K562 (cell line): ENCODE data around the gene SGMS1. TPM values are rescaled to one million over a fixed set of nuclear protein-coding genes. Genes with fewer than 3 reads are reported as not detected.
A peak's percentile ranks its signal among the peaks of the same experiment; 100 is the strongest.

Experiments used
- CBX2 ChIP-seq: fragments of 200-600 bp; sonication (generic); IDR thresholded peaks from one replicate; pipeline ENCODE4 v1.6.1; 2012; ENCODE audit warnings: mild to moderate bottlenecking, low read length, inconsistent platforms; ENCODE audit not compliant: insufficient read depth, poor library complexity, severe bottlenecking
- FOXJ2 ChIP-seq: fragments of 200-800 bp; sonication (Bioruptor generic); IDR thresholded peaks from 2 replicates; pipeline ENCODE4 v1.6.1; 2016; ENCODE audit warnings: missing genetic modification characterization, missing compliant biosample characterization
- GATAD2B ChIP-seq: fragments of 450-650 bp; IDR thresholded peaks from 2 replicates; pipeline ENCODE4 v1.6.1; 2017; ENCODE audit warnings: mild to moderate bottlenecking, borderline replicate concordance
- GTF2A2 ChIP-seq: IDR thresholded peaks from 2 replicates; pipeline ENCODE4 v1.6.1; 2016; ENCODE audit warnings: mild to moderate bottlenecking, missing genetic modification characterization, missing compliant biosample characterization
- HDAC6 ChIP-seq: IDR thresholded peaks from 2 replicates; pipeline ENCODE4 v1.6.1; 2012; ENCODE audit warnings: low read depth, mild to moderate bottlenecking, control low read depth, inconsistent platforms, low read length, moderate library complexity
- MAFG ChIP-seq: fragments of 450-650 bp; conservative IDR thresholded peaks from 2 replicates; pipeline ENCODE4 v1.6.1; 2016; ENCODE audit warnings: missing genetic modification characterization, missing compliant biosample characterization
- MCM3 ChIP-seq: fragments of 450-650 bp; IDR thresholded peaks from 2 replicates; pipeline ENCODE4 v1.6.1; 2016
- NR2C2 ChIP-seq, 2 experiments: fragments of 200-800 bp in 1 of 2; sonication (Bioruptor generic) in 1 of 2; sonication (generic) in 1 of 2; formaldehyde crosslinking in 1 of 2; IDR thresholded peaks; 2 replicates each; pipeline versions ENCODE4 v1.6.1 to v1.8.0; 2016 to 2022; ENCODE audit warnings: mild to moderate bottlenecking in 1 of 2, missing compliant biosample characterization in 1 of 2, missing genetic modification characterization in 1 of 2, missing genetic modification reagents in 1 of 2
- OTX1 ChIP-seq: fragments of 450-650 bp; formaldehyde crosslinking; IDR thresholded peaks from 2 replicates; pipeline ENCODE4 v1.4.0; 2022; ENCODE audit warnings: mild to moderate bottlenecking
- POLR2AphosphoS2 ChIP-seq: IDR thresholded peaks from 2 replicates; pipeline ENCODE4 v1.6.1; 2012; ENCODE audit warnings: low read length, improper control_type of control experiment
- POLR3A ChIP-seq: IDR thresholded peaks from 2 replicates; pipeline ENCODE4 v1.6.1; 2011; ENCODE audit warnings: borderline replicate concordance, mild to moderate bottlenecking, moderate library complexity; ENCODE audit not compliant: insufficient read length, insufficient read depth; ENCODE audit errors: extremely low read depth
- SMAD1 ChIP-seq: fragments of 150-350 bp; IDR thresholded peaks from 2 replicates; pipeline ENCODE4 v1.6.1; 2014; ENCODE audit warnings: low read length, low read depth; ENCODE audit not compliant: partially characterized antibody
- TARDBP ChIP-seq: fragments of 450-650 bp; IDR thresholded peaks from 2 replicates; pipeline ENCODE4 v1.6.1; 2016
- TCF7L2 ChIP-seq: fragments of 150-350 bp; IDR thresholded peaks from 2 replicates; pipeline ENCODE4 v1.6.1; 2016; ENCODE audit warnings: low read depth, mild to moderate bottlenecking, low read length, moderate library complexity
- XRCC5 ChIP-seq: fragments of 200-400 bp; formaldehyde crosslinking; IDR thresholded peaks from 2 replicates; pipeline ENCODE4 v1.6.1; 2017; ENCODE audit warnings: low read depth, mild to moderate bottlenecking, low read length
- ZNF143 ChIP-seq: sonication (generic); formaldehyde crosslinking; IDR thresholded peaks from 2 replicates; pipeline ENCODE4 v1.9.0; 2022; ENCODE audit warnings: mild to moderate bottlenecking, missing genetic modification reagents
- ZNF184 ChIP-seq: sonication (generic); formaldehyde crosslinking; IDR thresholded peaks from 2 replicates; pipeline ENCODE4 v1.5.0; 2020; ENCODE audit warnings: missing genetic modification reagents
- ZSCAN29 ChIP-seq: fragments of 450-650 bp; IDR thresholded peaks from 2 replicates; pipeline ENCODE4 v1.6.1; 2017
- polyA plus RNA-seq, 8 experiments: library from polyadenylated mRNA; depleted of rRNA in 4 of 8; stranded (reverse) in 5 of 8; unstranded in 3 of 8; fragments of >200 nt; fragmentation: Nextera tagmentation in 2 of 8; fragmentation: Illumina TruSeq in 1 of 8; extraction: Ambion mirVana in 2 of 8; extraction: Trizol in 1 of 8; gene quantifications; 2 replicates each; pipeline versions ENCODE4 v1.2.1 to v1.2.3, GENCODE V29; 2011 to 2014; ENCODE audit warnings: inconsistent platforms in 1 of 8, missing spikeins in 1 of 8
- total RNA-seq, 7 experiments: library from RNA; depleted of rRNA in 6 of 7; stranded (reverse); fragments of >200 nt in 6 of 7; fragmentation: Illumina TruSeq in 2 of 7; extraction: Trizol in 2 of 7; gene quantifications; 2 replicates each; pipeline versions ENCODE4 v1.2.1 to v1.2.3, GENCODE V29; 2011 to 2021; ENCODE audit warnings: low replicate concordance in 1 of 7
- TF ChIP-seq, protein P1 (sequence below), 2 experiments: fragments of 450-650 bp; formaldehyde crosslinking in 1 of 2; IDR thresholded peaks; 2 replicates each; pipeline versions ENCODE4 v1.4.0 to v1.6.1; 2014 to 2020; ENCODE audit warnings: mild to moderate bottlenecking in 2 of 2, borderline replicate concordance in 1 of 2, low read depth in 1 of 2
- TF ChIP-seq, protein P2 (sequence below): fragments of 250-450 bp; sonication (Bioruptor Pico); IDR thresholded peaks from 2 replicates; pipeline ENCODE4 v1.8.0; 2021; ENCODE audit warnings: moderate library complexity, mild to moderate bottlenecking, inconsistent platforms
- TF ChIP-seq, protein P3 (sequence below): IDR thresholded peaks from 3 replicates; pipeline ENCODE4 v1.6.1; 2011; ENCODE audit warnings: borderline replicate concordance, mild to moderate bottlenecking; ENCODE audit not compliant: insufficient read length, insufficient read depth

Gene SGMS1
- total and polyA plus RNA-seq, 9 of the 15 experiments (the other 6 are each of a cell fraction or from before 2014, with no cell fraction given): 22.6 to 232 (median 82.2) TPM

DNA sequence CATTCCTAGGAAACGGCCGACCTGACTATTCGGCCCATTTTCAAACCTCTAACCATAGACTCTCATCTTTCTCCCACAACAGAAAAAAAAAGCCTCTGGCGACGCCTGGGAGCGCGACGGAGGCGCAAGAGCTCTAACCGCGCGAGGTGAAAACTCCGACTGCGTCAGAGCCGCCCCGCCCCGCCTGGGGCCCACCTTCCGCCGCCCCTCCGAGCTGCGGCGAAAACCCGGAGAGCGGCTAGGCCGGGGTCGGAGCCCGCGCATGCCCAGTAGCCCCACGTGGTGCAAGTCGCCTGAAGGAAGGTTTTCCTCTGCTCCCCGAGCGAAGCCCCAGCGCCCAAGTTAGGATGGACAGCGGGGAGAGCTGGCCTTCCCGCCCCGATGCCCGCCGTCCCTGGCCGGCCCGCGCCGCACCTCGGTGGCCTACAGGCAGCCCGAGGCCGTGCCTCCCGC is 683 bp upstream of the SGMS1 start (continued):
- TF ChIP-seq, protein P1, sequence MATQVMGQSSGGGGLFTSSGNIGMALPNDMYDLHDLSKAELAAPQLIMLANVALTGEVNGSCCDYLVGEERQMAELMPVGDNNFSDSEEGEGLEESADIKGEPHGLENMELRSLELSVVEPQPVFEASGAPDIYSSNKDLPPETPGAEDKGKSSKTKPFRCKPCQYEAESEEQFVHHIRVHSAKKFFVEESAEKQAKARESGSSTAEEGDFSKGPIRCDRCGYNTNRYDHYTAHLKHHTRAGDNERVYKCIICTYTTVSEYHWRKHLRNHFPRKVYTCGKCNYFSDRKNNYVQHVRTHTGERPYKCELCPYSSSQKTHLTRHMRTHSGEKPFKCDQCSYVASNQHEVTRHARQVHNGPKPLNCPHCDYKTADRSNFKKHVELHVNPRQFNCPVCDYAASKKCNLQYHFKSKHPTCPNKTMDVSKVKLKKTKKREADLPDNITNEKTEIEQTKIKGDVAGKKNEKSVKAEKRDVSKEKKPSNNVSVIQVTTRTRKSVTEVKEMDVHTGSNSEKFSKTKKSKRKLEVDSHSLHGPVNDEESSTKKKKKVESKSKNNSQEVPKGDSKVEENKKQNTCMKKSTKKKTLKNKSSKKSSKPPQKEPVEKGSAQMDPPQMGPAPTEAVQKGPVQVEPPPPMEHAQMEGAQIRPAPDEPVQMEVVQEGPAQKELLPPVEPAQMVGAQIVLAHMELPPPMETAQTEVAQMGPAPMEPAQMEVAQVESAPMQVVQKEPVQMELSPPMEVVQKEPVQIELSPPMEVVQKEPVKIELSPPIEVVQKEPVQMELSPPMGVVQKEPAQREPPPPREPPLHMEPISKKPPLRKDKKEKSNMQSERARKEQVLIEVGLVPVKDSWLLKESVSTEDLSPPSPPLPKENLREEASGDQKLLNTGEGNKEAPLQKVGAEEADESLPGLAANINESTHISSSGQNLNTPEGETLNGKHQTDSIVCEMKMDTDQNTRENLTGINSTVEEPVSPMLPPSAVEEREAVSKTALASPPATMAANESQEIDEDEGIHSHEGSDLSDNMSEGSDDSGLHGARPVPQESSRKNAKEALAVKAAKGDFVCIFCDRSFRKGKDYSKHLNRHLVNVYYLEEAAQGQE (IDR thresholded peaks at IDR 0.05; ENCODE audit: borderline replicate concordance): peak; percentile 75; the same call in 1 of the 2 replicates
- TF ChIP-seq, protein P1 (CRISPR knock-in tag; IDR thresholded peaks at IDR 0.05; ENCODE audit: low read depth): no peak
- TF ChIP-seq ZSCAN29: peak; percentile 71; the same call in 1 of the 2 replicates
- TF ChIP-seq MCM3: no peak
- TF ChIP-seq OTX1 (CRISPR knock-in tag): no peak
- TF ChIP-seq TARDBP: no peak
- no peak for TF ChIP-seq CBX2
- TF ChIP-seq GTF2A2 (tag): no peak
- TF ChIP-seq MAFG (tag): no peak
- peak; percentile 43; the same call in 1 of the 2 replicates for TF ChIP-seq NR2C2 (CRISPR knock-in tag; IDR thresholded peaks at IDR 0.05)
- no peak for TF ChIP-seq NR2C2 (tag; IDR thresholded peaks at IDR 0.05)
- 0 out of 2 replicates have a peak, but pooled peaks have one; percentile 57 for TF ChIP-seq POLR2AphosphoS2
- TF ChIP-seq SMAD1: no peak
- TF ChIP-seq HDAC6: no peak
- TF ChIP-seq GATAD2B: no peak
- no peak for TF ChIP-seq POLR3A
- TF ChIP-seq XRCC5: peak; percentile 49
- no peak for TF ChIP-seq TCF7L2
- no peak for TF ChIP-seq FOXJ2 (tag)
- TF ChIP-seq, protein P2, sequence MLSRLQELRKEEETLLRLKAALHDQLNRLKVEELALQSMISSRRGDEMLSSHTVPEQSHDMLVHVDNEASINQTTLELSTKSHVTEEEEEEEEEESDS (CRISPR knock-in tag): no peak
- TF ChIP-seq, protein P3, sequence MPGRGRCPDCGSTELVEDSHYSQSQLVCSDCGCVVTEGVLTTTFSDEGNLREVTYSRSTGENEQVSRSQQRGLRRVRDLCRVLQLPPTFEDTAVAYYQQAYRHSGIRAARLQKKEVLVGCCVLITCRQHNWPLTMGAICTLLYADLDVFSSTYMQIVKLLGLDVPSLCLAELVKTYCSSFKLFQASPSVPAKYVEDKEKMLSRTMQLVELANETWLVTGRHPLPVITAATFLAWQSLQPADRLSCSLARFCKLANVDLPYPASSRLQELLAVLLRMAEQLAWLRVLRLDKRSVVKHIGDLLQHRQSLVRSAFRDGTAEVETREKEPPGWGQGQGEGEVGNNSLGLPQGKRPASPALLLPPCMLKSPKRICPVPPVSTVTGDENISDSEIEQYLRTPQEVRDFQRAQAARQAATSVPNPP: no peak
- no peak for TF ChIP-seq ZNF143
- no peak for TF ChIP-seq ZNF184
